ENCODE measurements around the gene ZNF22. TPM values are rescaled to one million over a fixed set of nuclear protein-coding genes. Genes with fewer than 3 reads are reported as not detected.

The ZNF22 gene
- 10 to 100 TPM; 52.9 to 73.2 (median 61.9) TPM for polyA plus RNA-seq (ENCODE audit: low read depth in 6 of 6)

- ATAC-seq (ENCODE audit: low read depth in 2 of 2) (peak; percentile 84), DNase-seq (peak; percentile 71)
- Mint-ChIP-seq H3K27me3 (peaks cover 0 to 3% (median 0%) of the 10 kb centered on the region in 3 donors), H3K36me3 (peaks cover 19 to 20% of the 10 kb centered on the region in 2 donors), H3K9me3 (peaks cover 0 to 18% (median 8%) of the 10 kb centered on the region in 7 donors), H3K27ac (peak within 1 kb of the TSS; percentile 93 to 97 (median 94)), H3K4me1 (peaks cover 19 to 39% (median 20%) of the 10 kb centered on the region in 3 donors), H3K4me3 (peak within 1 kb of the TSS; percentile 86 to 97 (median 94))
Observed at GRCh38 chr10:45000752-45001380, at the start of gene ZNF22. ZNF22 (plus strand) TSS chr10:45000923; CDS start chr10:45003369, 2,446 bp downstream.

DNA sequence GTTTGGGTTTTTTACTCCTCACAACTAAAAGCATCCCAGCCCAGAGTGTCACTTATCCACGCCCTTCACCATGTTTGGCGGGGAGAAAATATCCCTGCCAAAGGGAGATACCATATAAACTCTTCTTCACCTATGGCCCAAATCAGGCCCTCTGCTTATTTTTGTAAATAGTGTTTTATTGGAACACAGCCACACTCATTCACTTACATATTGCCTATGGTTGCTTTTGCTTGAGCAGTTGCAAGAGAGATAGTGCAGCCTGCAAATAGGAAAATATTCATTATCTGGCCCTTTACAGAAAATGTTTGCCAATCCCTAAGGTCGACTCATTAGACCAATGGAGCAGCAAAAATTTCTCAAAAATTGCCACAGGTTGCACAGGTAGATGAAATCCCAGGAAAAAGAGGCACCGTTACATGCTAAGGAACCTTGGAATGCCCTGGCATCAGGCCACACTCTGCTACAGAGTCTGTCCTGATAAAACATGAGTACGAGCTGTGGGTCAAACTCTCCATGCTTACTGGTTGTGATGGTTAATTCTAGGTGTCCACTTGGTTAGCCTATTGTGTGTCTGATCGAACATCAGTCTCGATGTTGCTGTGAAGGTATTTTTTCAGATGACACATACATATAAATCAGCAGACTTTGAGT, 49.0 kb upstream of the ZNF22 start:
- H3K36me3 Mint-ChIP-seq, result peaks cover 8 to 9% of the 10 kb centered on the region in 2 donors
- H3K27ac Mint-ChIP-seq, result no peak overlapping the region
- no peaks in the 10 kb centered on the region for H3K27me3 Mint-ChIP-seq
- ATAC-seq (ENCODE audit: low read depth in 2 of 2) (no peak), DNase-seq (no peak)
- H3K4me3 Mint-ChIP-seq, result no peak overlapping the region
- H3K4me1 Mint-ChIP-seq, result peaks cover 38 to 52% (median 45%) of the 10 kb centered on the region in 3 donors
- H3K9me3 Mint-ChIP-seq, result peaks cover 0 to 4% (median 0%) of the 10 kb centered on the region in 7 donors

DNA sequence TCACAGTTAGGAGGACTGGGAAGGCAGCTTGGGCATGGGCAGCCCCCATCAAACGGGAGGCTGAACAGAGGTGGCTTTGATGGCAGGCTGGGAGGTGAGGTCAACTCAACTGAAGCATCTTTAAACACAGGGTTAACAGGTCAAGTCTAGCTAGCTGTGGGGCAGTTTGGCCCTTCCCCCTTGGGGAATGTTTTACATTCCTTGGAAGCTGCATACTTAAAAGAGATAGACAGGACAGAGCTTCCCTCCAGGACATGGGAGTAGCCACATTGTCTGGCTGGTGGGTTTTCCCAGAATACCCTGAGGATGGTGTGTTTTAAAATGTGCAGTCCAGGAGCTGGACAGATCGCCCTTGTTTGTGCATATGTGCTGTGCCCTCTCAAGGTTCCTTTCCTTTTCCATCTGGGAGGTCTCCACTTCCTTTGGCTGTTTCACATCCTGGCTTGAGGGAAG, 47.9 kb upstream of the ZNF22 start:
- Mint-ChIP-seq H3K4me3 (no peak overlapping the region), H3K27ac (no peak overlapping the region), H3K9me3 (peaks cover 0 to 4% (median 0%) of the 10 kb centered on the region in 7 donors), H3K27me3 (no peaks in the 10 kb centered on the region), H3K4me1 (peaks cover 36 to 56% (median 39%) of the 10 kb centered on the region in 3 donors), H3K36me3 (peaks cover 8 to 10% of the 10 kb centered on the region in 2 donors)
- no peak for DNase-seq
- no peak for ATAC-seq (ENCODE audit: low read depth in 2 of 2)

DNA sequence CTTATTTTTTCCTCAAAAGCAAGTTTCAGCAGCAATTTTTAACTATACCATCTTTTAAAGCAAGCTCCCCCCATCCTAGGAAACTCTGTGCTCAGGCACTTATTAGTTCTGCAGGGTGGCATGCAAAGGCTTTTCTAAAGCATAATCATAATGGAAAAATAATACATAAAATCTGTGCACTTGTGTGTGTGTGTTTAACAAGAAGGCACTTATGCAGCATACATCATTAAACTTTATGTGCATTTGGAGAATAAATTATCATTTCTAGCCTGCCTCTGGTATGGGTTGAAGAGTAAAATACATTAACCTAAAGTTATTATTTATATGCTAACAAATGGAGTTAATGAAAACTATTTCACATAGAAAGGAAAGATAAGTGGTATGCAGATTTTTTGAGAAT, 46.7 kb upstream of the ZNF22 start:
- DNase-seq (no peak), ATAC-seq (ENCODE audit: low read depth in 2 of 2) (no peak)
- peak overlapping the region in 1 of 8 donors; percentile 44 for H3K4me3 Mint-ChIP-seq
- H3K27me3 Mint-ChIP-seq, result no peaks in the 10 kb centered on the region
- no peak overlapping the region for H3K27ac Mint-ChIP-seq
- peaks cover 8 to 10% of the 10 kb centered on the region in 2 donors for H3K36me3 Mint-ChIP-seq
- H3K4me1 Mint-ChIP-seq, result peaks cover 35 to 56% (median 35%) of the 10 kb centered on the region in 3 donors
- peaks cover 0 to 4% (median 0%) of the 10 kb centered on the region in 7 donors for H3K9me3 Mint-ChIP-seq

DNA sequence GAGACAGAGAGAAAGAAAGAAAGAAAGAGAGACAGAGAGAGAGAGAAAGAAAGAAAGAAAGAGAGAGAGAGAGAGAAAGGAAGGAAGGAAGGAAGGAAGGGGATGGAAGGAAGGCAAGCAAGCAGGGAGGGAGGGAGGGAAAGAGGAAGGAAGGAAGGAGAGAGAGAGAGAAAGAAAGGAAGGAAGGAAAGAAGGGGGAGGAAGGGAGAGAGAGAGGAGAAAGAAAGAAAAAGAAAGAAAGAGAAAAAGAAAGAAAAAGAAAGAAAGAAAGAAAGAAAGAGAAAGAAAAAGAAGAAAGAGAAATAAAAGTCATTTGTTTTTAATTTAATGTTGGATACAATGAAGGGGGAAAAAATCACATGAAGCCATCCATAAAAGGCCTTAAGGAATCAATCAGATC, 45.8 kb upstream of the ZNF22 start:
- DNase-seq (no peak), ATAC-seq (ENCODE audit: low read depth in 2 of 2) (no peak)
- Mint-ChIP-seq H3K27me3 (no peaks in the 10 kb centered on the region), H3K4me1 (peaks cover 26 to 48% (median 27%) of the 10 kb centered on the region in 3 donors), H3K36me3 (peaks cover 8 to 10% of the 10 kb centered on the region in 2 donors), H3K4me3 (peak overlapping the region in 2 of 8 donors; percentile 44 to 47), H3K27ac (peak overlapping the region in 1 of 6 donors; percentile 2), H3K9me3 (peaks cover 0 to 4% (median 0%) of the 10 kb centered on the region in 7 donors)

DNA sequence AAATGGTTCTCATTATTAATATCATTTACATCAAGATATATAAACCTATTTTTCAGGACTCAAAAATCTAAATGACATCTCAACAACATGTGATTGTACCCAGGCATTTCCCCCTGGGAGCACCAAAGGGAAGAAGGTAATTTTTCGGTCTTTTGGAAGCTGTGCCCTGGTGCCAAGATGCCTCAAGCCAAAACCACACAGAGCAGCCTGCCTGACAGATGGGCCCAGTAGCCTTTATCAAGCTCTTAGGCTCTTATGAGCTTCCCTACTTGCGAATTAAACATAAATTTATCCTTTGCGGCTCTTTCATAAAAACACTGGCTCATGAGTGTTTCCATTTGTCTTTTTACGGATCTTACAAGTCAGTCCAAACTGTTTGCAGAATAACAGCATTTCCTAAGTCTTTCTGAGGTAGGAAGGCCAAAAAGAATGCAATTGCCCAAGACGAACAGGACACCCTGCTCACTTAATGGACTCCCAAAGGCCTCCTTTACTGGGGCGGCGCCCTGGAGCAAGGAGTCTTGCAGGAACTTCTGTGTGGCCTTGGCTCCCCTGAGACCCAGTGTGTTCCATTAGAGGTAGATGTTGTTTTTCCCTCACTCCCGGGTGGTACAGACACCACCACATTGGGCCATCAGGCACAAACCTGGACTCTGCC, 45.2 kb upstream of the ZNF22 start:
- Mint-ChIP-seq H3K4me3 (peak overlapping the region in 1 of 8 donors; percentile 77), H3K27me3 (no peaks in the 10 kb centered on the region), H3K9me3 (peaks cover 0 to 4% (median 0%) of the 10 kb centered on the region in 7 donors), H3K4me1 (peaks cover 22 to 45% (median 27%) of the 10 kb centered on the region in 3 donors), H3K36me3 (peaks cover 8 to 10% of the 10 kb centered on the region in 2 donors), H3K27ac (peak overlapping the region in 1 of 6 donors; percentile 6)
- ATAC-seq (ENCODE audit: low read depth in 2 of 2) (no peak), DNase-seq (no peak)

DNA sequence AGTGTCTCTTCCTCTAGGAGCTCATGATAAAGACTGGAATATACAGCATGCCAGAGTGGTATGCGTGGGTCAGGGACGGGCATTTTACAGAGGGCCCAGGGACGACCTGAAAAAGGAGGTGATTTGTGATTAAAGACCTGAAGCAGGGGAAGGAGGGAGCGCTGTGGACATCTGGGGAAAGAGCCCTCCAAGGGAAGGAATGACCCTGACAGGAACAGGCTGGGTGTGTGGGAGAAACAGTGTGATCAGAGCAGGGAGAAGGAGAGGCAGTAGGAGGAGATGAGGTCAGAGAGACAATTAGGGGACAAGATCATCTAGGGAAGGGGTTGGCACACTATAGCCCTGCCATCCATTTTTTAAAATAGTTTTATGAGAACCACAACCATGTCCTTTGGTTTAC, 44.5 kb upstream of the ZNF22 start:
- H3K27me3 Mint-ChIP-seq, result no peaks in the 10 kb centered on the region
- ATAC-seq (ENCODE audit: low read depth in 2 of 2), result no peak
- DNase-seq, result no peak
- H3K4me1 Mint-ChIP-seq, result peaks cover 24 to 47% (median 26%) of the 10 kb centered on the region in 3 donors
- peaks cover 0 to 4% (median 0%) of the 10 kb centered on the region in 7 donors for H3K9me3 Mint-ChIP-seq
- peaks cover 8 to 10% of the 10 kb centered on the region in 2 donors for H3K36me3 Mint-ChIP-seq
- H3K4me3 Mint-ChIP-seq, result peak overlapping the region in 1 of 8 donors; percentile 77
- H3K27ac Mint-ChIP-seq, result peak overlapping the region in 2 of 6 donors; percentile 6 to 42

- no peak for DNase-seq
- peaks cover 24 to 47% (median 27%) of the 10 kb centered on the region in 3 donors for H3K4me1 Mint-ChIP-seq
- H3K27me3 Mint-ChIP-seq, result no peaks in the 10 kb centered on the region
- peak overlapping the region in 3 of 8 donors; percentile 8 to 86 (median 16) for H3K4me3 Mint-ChIP-seq
- no peak for ATAC-seq (ENCODE audit: low read depth in 2 of 2)
- peaks cover 8 to 10% of the 10 kb centered on the region in 2 donors for H3K36me3 Mint-ChIP-seq
- H3K27ac Mint-ChIP-seq, result peak overlapping the region in 1 of 6 donors; percentile 52
- peaks cover 0 to 4% (median 0%) of the 10 kb centered on the region in 7 donors for H3K9me3 Mint-ChIP-seq
Observed at GRCh38 chr10:44956717-44957706, 43.7 kb upstream of the ZNF22 start.

GRCh38 chr10:44958196-44958897, 42.4 kb upstream of the ZNF22 start:
- H3K36me3 Mint-ChIP-seq, result peaks cover 8 to 10% of the 10 kb centered on the region in 2 donors
- peaks cover 34 to 59% (median 39%) of the 10 kb centered on the region in 3 donors for H3K4me1 Mint-ChIP-seq
- DNase-seq, result no peak
- peaks cover 0 to 11% (median 9%) of the 10 kb centered on the region in 3 donors for H3K27me3 Mint-ChIP-seq
- peak overlapping the region; percentile 81 to 93 (median 90) for H3K4me3 Mint-ChIP-seq
- H3K9me3 Mint-ChIP-seq, result peaks cover 0 to 4% (median 0%) of the 10 kb centered on the region in 7 donors
- no peak for ATAC-seq (ENCODE audit: low read depth in 2 of 2)
- H3K27ac Mint-ChIP-seq, result peak overlapping the region in 4 of 6 donors; percentile 54 to 92 (median 80)

DNA sequence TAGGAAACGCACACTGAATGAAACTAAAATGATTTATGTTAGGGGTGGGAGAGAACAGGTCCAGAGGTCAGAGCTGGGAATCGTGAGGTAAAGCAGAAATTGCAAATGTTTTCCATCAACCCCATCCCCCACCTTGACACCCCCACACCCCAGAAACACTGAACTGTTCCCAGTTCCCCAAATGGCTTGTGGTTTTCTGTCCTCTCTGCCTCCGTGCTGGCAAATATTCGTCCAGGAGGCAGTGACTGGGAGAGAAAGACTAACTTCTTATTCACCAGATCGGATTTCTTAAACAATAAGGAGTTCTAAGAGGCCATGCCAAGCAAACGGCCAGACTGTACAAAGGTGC, 41.9 kb upstream of the ZNF22 start:
- Mint-ChIP-seq H3K9me3 (peaks cover 0 to 4% (median 0%) of the 10 kb centered on the region in 7 donors), H3K4me3 (peak overlapping the region; percentile 81 to 93 (median 90)), H3K27me3 (peaks cover 0 to 15% (median 9%) of the 10 kb centered on the region in 3 donors), H3K36me3 (peaks cover 8 to 10% of the 10 kb centered on the region in 2 donors), H3K27ac (peak overlapping the region in 5 of 6 donors; percentile 54 to 92 (median 80)), H3K4me1 (peaks cover 37 to 64% (median 44%) of the 10 kb centered on the region in 3 donors)
- DNase-seq (no peak), ATAC-seq (ENCODE audit: low read depth in 2 of 2) (no peak)

- H3K27me3 Mint-ChIP-seq, result peaks cover 0 to 15% (median 9%) of the 10 kb centered on the region in 3 donors
- H3K4me3 Mint-ChIP-seq, result peak within 1 kb of the TSS; percentile 81 to 93 (median 90)
- H3K36me3 Mint-ChIP-seq, result peaks cover 8 to 10% of the 10 kb centered on the region in 2 donors
- H3K9me3 Mint-ChIP-seq, result peaks cover 0 to 4% (median 0%) of the 10 kb centered on the region in 7 donors
- ATAC-seq (ENCODE audit: low read depth in 2 of 2), result peak; percentile 99
- peaks cover 37 to 70% (median 50%) of the 10 kb centered on the region in 3 donors for H3K4me1 Mint-ChIP-seq
- DNase-seq, result peak; percentile 90
- H3K27ac Mint-ChIP-seq, result peak within 1 kb of the TSS in 5 of 6 donors; percentile 54 to 92 (median 80)
Observed at GRCh38 chr10:44959247-44960087, 41.3 kb upstream of the ZNF22 start, which contains the start of gene RASSF4. RASSF4 (plus strand) TSS chr10:44959802; CDS start chr10:44970203, 10,401 bp downstream.
